Cardiac fibroblast (primary cell): ENCODE measurements around the gene OR4D9.
"Not testable (repeated sequence)": the region's sequence is repeated elsewhere in the genome, so short reads cannot be mapped to it uniquely, and the experiment has no call there.

ENCODE experiments used
- DNase-seq, 2 donors: peaks; one replicate each; pipeline versions ENCODE4 v3.0.0 to v3.0.0-alpha.2; 2010; ENCODE audit warnings: low read depth in 2 of 2
- H3K4me3 ChIP-seq, 2 donors: replicated peaks in 1 of 2; 1 replicate in 1 of 2; 2 replicates in 1 of 2; pipeline ENCODE4 v1.5.1; 2011; ENCODE audit warnings: low read depth in 2 of 2, low read length in 2 of 2, mild to moderate bottlenecking in 2 of 2, moderate library complexity in 1 of 2
- CTCF ChIP-seq: IDR thresholded peaks from one replicate; pipeline ENCODE4 v1.5.1; 2011; ENCODE audit warnings: low read depth, mild to moderate bottlenecking, low read length, inconsistent platforms

Gene OR4D9

GRCh38 chr11:59534676-59535075, 23.3 kb downstream of the OR4D9 start:
- no peak for TF ChIP-seq CTCF
- no peak for DNase-seq
- no peak overlapping the region for H3K4me3 ChIP-seq

GRCh38 chr11:59542142-59542810, 30.9 kb downstream of the OR4D9 start:
- no peak for DNase-seq
- TF ChIP-seq CTCF: no peak
- H3K4me3 ChIP-seq: no peak overlapping the region

- H3K4me3 ChIP-seq, DNase-seq: not testable (repeated sequence)
Measured at GRCh38 chr11:59543713-59544112, 32.4 kb downstream of the OR4D9 start.

GRCh38 chr11:59544869-59545178, 33.5 kb downstream of the OR4D9 start:
- no peak for DNase-seq
- no peak overlapping the region for H3K4me3 ChIP-seq
- TF ChIP-seq CTCF: no peak

- TF ChIP-seq CTCF: no peak
- H3K4me3 ChIP-seq: no peak overlapping the region
- DNase-seq: peak; percentile 84 to 94
Measured at GRCh38 chr11:59545179-59546020, 34.1 kb downstream of the OR4D9 start.

- H3K4me3 ChIP-seq: not testable (repeated sequence)
- peak in 1 of 2 donors; percentile 57 for DNase-seq
Measured at GRCh38 chr11:59547605-59548308, 36.4 kb downstream of the OR4D9 start.

GRCh38 chr11:59548309-59548656, 36.9 kb downstream of the OR4D9 start:
- no peak for TF ChIP-seq CTCF
- H3K4me3 ChIP-seq: no peak overlapping the region
- DNase-seq: no peak
